HL-60 (cell line): ENCODE results near the gene LILRB2.

ENCODE experiments used
- DNase-seq, 2 experiments: peaks; one replicate each; pipeline ENCODE4 v3.0.0-alpha.2; 2010 to 2020; ENCODE audit warnings: low read depth in 1 of 2, low spot score in 1 of 2
- H3K27ac ChIP-seq: fragments of 250-450 bp; sonication (Bioruptor Pico); replicated peaks from 2 replicates; pipeline ENCODE4 v1.5.1; 2020; ENCODE audit warnings: mild to moderate bottlenecking, moderate library complexity
- H3K27me3 ChIP-seq: fragments of 250-450 bp; sonication (Bioruptor Pico); 2 replicates; pipeline ENCODE4 v1.5.1; 2021; ENCODE audit warnings: mild to moderate bottlenecking, moderate library complexity; ENCODE audit not compliant: insufficient read depth, poor library complexity, severe bottlenecking
- H3K4me3 ChIP-seq: replicated peaks from 2 replicates; pipeline ENCODE4 v1.5.1; 2011; ENCODE audit warnings: mild to moderate bottlenecking, control low read depth, low read length; ENCODE audit not compliant: insufficient read depth
- CTCF ChIP-seq: IDR thresholded peaks from one replicate; pipeline ENCODE4 v1.5.1; 2011; ENCODE audit warnings: low read length, control low read depth, inconsistent platforms; ENCODE audit not compliant: insufficient read depth
- GABPA ChIP-seq: IDR thresholded peaks from 2 replicates; pipeline ENCODE4 v1.6.1; 2012; ENCODE audit warnings: low read depth
- POLR2AphosphoS5 ChIP-seq: IDR thresholded peaks from 2 replicates; pipeline ENCODE4 v1.6.1; 2012; ENCODE audit warnings: low read depth
- REST ChIP-seq: IDR thresholded peaks from 2 replicates; pipeline ENCODE4 v1.6.1; 2012; ENCODE audit warnings: low read depth; ENCODE audit not compliant: insufficient replicate concordance
- SPI1 ChIP-seq: IDR thresholded peaks from 2 replicates; pipeline ENCODE4 v1.6.1; 2012; ENCODE audit warnings: low read depth, mild to moderate bottlenecking, borderline replicate concordance

LILRB2 gene

GRCh38 chr19:54307389-54308020, 26.6 kb upstream of the LILRB2 start:
- peaks cover 11% of the 10 kb centered on the region for H3K27me3 ChIP-seq
- TF ChIP-seq CTCF (no peak), GABPA (no peak), REST (no peak), SPI1 (no peak), POLR2AphosphoS5 (no peak)
- DNase-seq = no peak
- H3K27ac ChIP-seq = no peak overlapping the region
- no peak overlapping the region for H3K4me3 ChIP-seq

- TF ChIP-seq GABPA (no peak), CTCF (no peak), REST (no peak), SPI1 (no peak), POLR2AphosphoS5 (no peak)
- H3K27ac ChIP-seq = no peak overlapping the region
- peaks cover 7% of the 10 kb centered on the region for H3K27me3 ChIP-seq
- H3K4me3 ChIP-seq = no peak overlapping the region
- DNase-seq = no peak
These were observed 24.2 kb upstream of the LILRB2 start for GRCh38 chr19:54305141-54305540.

- Histone ChIP-seq H3K27ac (0 out of 2 replicates have a peak overlapping the region, but pooled peaks have one; percentile 27), H3K27me3 (peaks cover 5% of the 10 kb centered on the region), H3K4me3 (no peak overlapping the region)
- peak; percentile 88 to 89 for DNase-seq
- peak; percentile 65; the same call in 1 of the 2 replicates for TF ChIP-seq SPI1
- TF ChIP-seq CTCF = no peak
- TF ChIP-seq POLR2AphosphoS5 = peak; percentile 97
These were observed 21.3 kb upstream of the LILRB2 start for GRCh38 chr19:54302257-54302656.

- no peak for DNase-seq
- TF ChIP-seq SPI1 = no peak
- no peak for TF ChIP-seq REST
- TF ChIP-seq GABPA = no peak
- TF ChIP-seq CTCF = no peak
- TF ChIP-seq POLR2AphosphoS5 = no peak
- Histone ChIP-seq H3K4me3 (no peak overlapping the region), H3K27me3 (peaks cover 7% of the 10 kb centered on the region), H3K27ac (no peak overlapping the region)
These were observed 18.6 kb upstream of the LILRB2 start for GRCh38 chr19:54299515-54299914.
